GM19193 (cell line): ENCODE data around the gene TYRO3.

Experiments used
- POLR2A ChIP-seq: IDR thresholded peaks from 4 replicates; pipeline ENCODE4 v1.6.1; 2011; ENCODE audit not compliant: insufficient read depth, insufficient read length; ENCODE audit errors: extremely low read depth

TYRO3 gene

DNA sequence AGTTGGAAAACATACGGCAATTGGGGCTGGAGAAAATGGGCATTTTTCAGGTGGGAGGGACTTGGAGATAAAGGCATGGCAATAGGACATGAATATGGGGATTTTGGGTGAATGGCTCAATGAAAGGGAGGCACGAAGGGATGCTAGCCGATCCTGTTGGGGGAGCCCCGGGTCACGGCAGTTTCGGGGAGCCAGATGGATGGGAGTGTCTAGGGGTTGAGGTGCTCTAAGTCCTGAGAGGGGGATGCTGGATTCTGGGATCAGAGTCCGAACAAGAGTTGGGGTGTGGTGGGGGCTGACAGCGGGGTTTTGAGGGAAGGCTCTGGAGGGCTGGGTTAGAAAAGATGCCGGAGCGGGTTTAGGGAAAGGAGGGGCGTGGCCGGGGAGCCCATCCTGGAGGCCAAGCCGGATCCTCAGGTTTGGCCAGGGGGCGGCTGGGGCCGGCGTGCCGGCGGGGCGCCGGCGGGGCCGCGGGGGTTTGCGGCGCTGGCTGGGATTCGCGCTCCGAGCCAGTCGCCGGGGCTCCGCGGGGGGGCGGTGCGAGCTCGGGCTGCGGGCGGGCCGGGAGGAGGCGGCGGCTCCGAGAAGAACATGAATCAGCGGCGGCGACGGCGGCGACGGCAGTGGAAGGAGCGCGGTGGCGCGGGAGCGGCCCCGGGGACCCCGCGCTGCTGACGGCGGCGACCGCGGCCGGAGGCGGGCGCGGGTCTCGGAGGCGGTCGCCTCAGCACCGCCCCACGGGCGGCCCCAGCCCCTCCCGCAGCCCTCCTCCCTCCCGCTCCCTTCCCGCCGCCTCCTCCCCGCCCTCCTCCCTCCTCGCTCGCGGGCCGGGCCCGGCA is at the start of gene TYRO3:
TSS of gene TYRO3 (plus strand) at position 813 of the 839 bp plus-strand sequence. CDS start 46 bp downstream, outside the sequence.
- TF ChIP-seq POLR2A = no peak

- no peak for TF ChIP-seq POLR2A
These were observed 48.3 kb upstream of the TYRO3 start for GRCh38 chr15:41510728-41511127.

DNA sequence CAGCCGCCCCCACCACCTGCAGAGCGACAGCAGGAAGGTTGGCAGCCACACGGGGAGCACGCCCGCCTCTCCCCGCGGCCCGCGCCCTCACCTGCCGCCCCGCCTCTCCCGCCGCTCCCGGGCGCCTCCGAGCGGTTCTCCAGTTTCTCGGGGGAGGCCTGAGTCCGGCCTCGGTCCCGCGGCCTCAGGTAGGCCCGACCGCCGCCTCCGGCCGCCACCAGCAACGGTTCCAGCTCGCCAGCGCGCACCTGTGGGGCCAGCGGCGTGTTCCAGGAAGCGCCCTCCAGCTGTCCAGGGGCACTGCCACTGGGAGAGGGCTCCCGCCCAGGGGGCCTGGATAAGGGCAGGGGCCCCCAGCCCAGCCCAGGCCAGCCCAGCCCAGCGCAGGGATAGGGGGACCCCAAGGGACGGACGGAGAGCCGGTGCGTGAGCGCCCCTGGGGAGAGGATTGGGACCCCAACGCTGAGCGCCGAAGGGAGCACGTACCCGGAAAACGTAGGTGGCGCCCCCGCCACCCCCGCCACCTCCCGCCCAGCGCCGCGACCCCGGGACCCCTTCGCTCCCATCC is 47.6 kb upstream of the TYRO3 start:
- no peak for TF ChIP-seq POLR2A

- TF ChIP-seq POLR2A = no peak
These were observed 47.1 kb upstream of the TYRO3 start for GRCh38 chr15:41511899-41512369.

- no peak for TF ChIP-seq POLR2A
These were observed 46.5 kb upstream of the TYRO3 start for GRCh38 chr15:41512512-41512939.

DNA sequence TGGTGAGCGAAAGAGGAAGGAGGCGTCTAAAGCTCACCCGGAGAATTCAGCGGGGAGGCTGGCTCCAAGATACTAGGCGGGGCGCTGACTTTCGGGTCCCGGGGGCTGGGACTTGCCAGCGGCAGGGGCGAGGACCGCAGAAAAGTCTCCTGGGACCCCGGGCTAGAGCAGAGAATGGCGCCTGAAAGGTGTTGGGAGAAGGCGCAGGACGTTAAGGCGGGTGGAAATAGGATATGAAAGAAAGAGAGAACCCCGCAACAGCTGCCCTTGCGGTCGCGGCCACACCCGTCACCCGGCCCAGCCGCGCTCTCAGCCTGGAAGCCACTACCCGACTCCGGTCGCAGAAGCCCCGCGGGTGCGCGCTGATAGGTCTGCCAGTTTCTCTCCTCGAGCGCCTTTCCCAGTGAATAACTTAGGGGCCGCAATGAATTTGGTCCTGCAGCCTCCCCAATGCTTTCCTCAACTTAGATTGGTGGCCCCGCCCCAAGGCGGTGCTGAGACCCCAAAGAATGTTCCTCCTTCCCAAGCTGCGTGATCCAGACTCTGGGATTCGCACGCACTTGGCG is 46.0 kb upstream of the TYRO3 start:
- TF ChIP-seq POLR2A = no peak

DNA sequence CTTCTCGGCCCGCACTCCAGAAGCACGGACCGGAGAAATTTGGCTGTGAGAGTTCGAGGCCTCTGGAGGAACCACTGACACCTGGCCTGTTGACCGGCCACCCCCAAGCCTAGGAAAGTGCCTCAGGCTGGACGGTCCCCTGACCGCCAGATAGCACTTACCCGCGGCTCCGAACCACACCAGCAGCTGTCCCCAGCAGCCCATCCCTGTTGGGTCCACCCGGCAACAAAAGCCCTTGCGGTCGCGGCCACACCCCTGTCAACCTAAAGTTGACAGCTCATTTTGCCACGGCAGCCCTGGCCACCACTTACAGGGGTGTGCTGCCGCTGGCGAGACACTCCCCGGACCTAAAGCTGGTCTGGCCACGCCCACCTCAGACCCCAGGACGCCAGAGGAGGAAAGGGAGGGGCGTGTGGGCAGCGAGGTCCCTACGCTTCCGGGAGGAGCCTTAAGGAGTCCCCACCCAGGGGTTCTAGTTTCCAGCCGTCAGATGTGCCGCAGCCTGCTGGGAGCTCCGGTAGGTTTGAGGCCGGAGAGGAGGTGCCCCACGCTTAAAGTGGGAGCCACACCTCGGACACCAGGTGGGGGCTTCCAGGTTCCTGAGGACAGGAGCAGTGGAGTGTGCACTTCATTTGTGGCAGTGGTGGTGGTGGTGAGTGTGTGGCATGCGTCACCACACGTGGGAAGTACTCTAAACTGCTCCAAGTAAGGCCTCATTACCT is 45.3 kb upstream of the TYRO3 start, which contains the start of gene LTK:
TSS of gene LTK (minus strand) at position 322 of the 722 bp plus-strand sequence. CDS start at position 204, 118 bp downstream.
- TF ChIP-seq POLR2A = no peak

DNA sequence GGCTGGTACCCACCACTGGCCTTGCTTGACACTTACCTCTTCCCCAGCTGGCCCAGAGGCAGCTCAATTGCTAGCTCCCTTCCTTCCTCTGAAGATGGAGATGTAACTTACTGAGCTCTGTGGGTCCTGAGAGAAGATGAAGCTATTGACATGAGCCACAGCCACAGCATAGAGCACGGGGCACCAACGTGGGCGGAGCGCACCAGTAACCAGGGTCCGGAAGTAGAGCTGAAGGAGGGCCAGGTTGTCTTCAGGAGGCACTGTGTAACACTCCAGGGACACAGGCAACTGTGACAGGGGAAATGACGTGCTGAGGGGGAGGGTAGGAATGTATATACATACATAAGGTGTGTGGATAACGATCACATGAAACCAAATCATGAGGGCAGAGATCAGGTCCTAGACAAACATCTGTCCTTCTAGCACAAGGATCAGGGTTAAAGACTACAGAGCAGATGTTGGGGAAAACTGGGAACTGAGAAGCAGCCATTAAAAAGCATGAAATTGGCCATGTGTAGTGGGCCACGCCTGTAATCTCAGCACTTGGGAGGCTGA is 41.0 kb upstream of the TYRO3 start:
- TF ChIP-seq POLR2A = no peak

GRCh38 chr15:41520636-41521035 is 38.4 kb upstream of the TYRO3 start:
- no peak for TF ChIP-seq POLR2A

DNA sequence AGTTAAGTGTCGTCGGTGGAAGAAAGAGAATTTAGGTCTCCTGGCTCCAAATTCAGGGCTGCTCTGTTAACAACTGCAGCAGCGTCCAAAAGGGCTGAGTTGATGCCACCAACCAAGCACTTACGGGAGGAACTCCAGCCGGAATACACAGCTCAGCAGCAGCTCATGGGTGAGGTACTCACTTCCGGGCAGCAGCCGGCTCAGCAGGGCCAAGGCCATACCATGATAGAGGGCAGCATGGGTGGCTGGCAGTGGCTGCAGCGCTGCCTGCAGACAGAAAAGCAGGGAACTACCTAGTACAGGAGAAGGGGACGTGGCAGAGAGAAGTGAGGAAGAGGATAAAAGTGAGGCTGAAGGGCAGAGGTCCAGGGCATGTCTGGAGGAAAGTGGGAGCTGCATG is 37.4 kb upstream of the TYRO3 start:
- TF ChIP-seq POLR2A = no peak

- TF ChIP-seq POLR2A = no peak
These were observed 35.9 kb upstream of the TYRO3 start for GRCh38 chr15:41523097-41523496.

GRCh38 chr15:41530363-41530956 is 28.6 kb upstream of the TYRO3 start:
- TF ChIP-seq POLR2A = no peak

DNA sequence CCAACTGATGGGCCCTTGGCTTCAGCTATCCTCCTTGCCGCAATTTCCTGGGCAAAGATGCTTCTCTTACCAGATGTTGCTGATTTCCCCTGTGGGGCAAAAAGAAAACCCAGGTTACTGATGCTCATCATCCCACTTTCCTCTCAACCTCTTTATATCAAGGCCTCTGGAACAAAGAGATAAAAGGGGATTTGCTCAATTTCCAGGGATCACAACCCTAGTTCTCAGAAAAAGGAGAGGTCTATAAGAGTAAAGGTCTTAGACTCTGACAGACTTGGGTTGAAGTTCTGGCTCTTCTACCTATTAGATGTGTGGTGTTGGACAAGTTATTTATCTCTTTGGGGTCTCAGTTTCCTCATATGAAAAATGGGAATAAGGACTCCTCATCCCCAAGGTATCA is 23.5 kb upstream of the TYRO3 start:
- no peak for TF ChIP-seq POLR2A

GRCh38 chr15:41536866-41537265 is 22.1 kb upstream of the TYRO3 start:
- TF ChIP-seq POLR2A = no peak
